SKM-1 (cell line): ENCODE measurements around the gene HIC2.
"Not testable (repeated sequence)": the region's sequence is repeated elsewhere in the genome, so short reads cannot be mapped to it uniquely, and the experiment has no call there.

ENCODE experiments used
- DNase-seq: peaks from one replicate; lab custom pipeline; 2025; ENCODE audit not compliant: unreplicated experiment; lab: John Stamatoyannopoulos, UW

Gene HIC2

DNA sequence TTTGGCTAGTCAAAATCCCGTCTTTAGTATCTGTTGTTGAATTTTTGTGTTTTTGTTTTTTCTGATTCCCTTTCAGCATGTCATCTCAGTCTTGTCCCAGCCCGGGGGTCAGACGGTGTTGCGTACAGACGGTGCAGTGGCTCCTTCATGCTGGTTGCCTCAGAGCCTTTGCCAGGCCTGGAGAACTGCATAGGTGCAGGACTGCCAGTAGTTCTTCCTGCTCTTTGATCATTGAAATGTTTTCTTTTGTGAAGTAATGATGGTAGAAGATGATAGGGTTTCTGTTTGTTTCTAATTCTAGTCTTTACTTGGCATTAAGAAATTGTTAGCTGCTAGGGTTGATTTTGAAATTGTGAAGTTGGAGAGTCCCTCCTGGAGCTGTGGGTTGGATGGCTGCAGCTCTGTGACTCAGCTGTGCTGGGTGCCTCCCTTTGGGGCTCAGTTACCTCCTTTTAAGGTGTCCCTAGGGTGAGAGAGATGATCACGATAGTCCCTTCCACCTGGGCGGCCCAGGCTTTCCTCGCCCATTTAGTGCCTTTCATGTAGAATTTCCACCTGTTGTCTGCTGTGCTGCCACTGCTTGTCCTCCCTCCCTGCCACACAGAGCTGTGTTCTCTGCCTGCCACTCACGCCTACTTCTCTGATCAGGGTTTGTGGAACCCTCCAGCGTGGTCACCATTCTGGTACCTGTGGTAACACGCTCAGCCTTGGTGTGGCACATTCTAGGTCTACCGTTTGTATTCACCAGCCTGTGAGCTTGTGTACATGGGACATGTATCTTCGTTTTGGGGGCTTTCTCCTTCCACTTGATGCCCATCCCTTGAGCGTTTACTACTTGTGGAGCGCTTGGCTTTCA is 17.4 kb downstream of the HIC2 start:
- not testable (repeated sequence) for DNase-seq

DNA sequence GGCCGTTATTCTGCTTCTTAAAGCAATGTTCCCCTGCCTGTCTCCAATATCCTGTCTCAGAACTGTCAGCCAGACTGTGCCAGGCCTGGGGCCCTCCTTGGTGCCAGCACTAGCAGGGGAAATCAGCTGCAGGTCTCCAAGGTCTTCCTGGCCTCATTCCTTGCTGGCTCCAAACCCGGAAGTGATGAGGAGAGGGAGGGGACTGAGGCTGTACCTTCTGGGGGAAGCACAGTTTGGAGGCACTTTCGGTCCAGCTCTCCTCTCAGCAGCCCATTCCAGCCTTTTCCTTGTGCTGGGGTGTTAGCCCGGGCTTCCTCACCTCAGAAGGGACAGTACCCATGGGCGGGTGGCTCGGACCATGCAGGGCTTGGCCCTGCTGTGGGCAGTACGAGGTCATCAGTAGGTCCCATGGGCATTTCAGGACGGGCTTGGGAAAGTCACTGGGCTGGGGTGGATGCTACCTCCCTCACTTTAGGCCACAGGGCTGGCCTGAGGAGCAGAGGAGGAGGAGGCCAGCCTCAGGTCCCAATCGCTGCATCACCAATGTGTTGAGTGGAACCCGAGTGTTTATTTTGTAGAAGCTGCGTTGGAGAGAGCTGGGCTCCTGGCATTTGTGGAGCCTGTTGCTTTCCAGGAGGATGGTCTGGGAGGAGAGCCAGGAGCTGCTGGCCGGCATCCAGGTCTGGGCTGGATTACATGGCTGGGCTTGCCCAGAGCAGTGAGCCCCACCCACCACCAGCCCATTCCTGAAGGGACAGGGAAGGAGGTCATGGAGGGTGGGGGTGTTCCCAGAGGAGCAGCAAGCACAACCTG is 19.0 kb downstream of the HIC2 start:
- DNase-seq = not testable (repeated sequence)

DNA sequence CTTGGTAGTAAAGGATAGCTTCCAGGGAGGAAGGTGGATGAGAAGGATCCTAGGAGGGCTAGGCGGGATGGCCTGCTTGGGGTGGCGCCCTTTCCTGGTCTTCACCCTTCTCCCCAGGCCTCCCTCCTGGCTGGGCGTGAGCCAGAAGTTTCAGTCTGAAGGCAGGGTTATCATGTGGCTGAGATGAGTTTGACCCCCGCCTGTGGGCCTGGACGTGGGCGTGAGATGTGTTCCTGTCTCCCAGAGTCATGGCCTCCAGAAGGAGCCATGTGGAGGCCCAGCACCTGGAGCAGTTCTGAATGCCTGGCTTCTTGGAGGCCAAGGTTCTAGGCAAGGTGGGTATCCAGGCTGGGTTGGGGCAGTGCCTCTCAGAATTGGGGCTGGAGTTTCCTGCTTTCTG is 20.8 kb downstream of the HIC2 start:
- DNase-seq = not testable (repeated sequence)

DNA sequence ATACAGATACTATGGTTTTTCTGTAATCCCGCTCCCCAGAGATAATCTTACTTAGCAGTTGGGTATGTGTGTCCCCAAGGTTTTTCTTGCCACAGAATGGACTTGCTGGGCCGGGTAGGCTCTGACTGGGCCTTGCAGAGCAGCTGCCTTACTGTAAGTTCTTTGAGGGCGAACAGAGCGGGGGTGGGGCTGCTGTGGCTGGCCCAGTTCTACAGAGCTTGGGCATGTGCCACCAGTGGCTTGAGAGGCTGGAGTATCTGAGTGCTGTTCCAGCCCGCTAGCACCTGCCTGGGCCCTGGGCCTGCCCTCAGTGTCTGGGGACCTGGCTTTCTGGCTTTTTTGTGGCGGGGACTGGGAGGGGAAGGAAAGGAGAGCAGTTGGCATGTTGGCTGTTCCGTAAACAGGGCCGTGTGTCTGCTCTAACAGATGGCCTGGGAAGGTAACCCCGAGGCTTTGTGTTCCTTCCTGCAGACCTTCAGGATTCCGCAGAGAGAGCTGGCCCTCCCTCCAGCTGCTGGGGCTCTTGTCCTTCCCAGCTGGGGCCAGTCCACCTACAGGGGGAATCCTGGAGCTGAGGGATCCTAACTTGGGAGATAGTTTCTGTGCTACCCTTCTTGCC is 23.0 kb downstream of the HIC2 start:
- DNase-seq = not testable (repeated sequence)

DNA sequence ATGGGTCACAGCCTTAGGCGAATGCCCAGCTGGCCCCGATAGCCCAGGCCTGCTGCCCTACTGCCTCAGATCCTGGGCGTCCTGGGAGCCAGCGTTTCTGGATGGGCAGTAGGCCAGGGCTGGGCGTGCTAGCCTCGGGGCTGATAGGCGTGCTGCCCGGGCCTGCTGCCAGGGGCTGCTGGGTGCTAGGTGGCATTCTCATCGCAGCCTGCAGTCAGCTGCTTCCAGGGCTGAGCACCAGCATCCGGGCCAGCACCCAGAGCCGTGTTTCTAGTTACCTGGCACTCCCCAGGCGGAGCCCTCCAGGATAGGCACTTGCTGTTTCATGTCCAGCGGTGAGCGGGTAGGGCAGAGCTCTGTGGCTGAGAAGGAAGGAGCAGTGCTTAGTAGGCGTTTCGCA is 23.5 kb downstream of the HIC2 start:
- DNase-seq = not testable (repeated sequence)

DNA sequence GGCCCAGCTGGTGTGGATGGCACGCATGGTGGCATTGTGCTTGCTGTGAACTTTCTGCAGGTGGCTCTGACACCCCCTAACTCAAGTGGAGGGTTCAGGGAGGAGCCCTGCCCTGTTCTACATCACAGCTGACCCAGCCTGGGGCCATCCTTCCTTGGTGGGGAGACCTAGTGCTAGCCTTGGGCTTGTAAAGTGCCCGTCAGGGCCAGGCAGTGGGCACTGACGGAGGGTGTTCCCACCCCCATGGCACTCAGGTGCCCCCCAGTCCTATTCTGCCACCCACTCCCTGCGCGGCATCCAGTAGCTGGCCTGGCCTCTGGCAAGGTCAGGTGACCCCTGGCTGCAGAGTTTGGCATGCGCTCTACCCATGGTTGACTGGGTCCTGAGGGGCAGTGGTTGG is 24.0 kb downstream of the HIC2 start:
- DNase-seq = not testable (repeated sequence)

DNA sequence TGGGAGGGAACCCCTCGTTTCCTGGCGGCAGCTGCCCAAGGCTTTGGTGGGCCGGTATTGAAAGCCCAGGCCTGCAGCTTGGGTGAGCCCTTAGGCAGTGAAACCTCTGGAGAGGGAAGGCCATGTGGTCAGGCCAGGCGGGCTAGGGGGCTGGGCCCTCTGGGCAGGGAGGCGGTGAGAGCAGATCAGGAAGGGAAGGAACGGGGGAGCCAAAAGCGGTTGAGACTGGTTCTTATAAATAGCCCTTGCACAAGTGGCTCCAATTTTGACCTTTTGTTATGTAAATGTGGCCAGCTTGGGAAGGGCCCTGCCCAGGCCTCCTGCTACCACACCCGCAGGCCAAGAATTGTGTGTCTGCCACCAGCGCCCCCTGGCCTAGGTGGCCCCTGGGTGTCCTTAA is 25.0 kb downstream of the HIC2 start:
- not testable (repeated sequence) for DNase-seq

DNA sequence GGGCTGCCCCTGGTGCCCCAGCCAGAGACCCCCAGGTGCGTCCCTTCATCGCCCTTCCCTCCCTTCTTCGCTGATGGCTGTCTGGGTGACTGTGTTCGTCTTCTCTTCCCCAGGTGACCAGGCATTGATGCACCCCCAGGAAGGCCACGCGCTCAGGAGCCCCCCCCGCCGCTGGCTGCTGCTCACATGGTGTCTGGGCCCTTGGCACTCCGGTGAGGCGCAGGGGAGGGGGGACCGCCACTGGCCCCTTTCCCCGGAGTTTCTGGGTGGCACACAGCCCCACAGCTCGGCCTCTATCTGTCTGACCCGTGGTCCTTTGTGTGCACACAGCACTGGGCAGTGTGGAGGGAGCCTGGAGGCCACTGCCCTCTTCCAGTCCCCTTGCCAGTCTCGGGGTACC is 25.5 kb downstream of the HIC2 start:
- DNase-seq = not testable (repeated sequence)

DNA sequence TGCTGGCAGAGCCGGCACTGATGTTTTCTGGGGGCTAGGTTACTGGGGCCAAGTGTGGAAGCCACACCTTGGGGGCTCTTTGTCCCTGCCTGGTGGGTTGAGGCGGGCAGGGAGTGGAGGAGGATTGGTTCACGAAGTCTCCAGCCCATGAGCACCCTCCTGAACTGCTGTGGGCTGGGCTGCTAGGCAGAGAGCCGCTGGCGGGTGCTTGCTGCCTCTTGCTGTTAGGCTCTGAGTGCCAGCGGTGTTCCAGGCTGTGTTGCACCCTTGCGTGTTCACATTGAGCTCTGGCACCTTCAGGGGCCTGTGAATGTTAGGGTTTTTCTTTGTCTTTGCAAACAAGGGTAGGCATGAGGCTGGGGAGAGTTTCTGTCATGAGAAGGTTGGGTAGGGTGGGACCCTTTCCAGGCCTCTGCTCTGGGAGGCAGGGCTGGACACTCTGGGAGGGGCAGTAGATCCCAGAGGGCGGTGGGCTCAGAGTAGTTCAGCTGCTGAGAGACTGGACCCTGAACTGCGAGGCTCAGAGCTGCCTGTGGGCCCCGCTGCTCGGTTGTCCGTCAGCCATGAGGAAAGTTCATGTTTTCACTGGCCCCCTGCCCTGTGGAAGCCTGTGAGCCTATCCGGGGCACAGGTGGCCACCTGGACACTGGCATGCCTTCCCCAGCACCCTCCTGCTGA is 26.0 kb downstream of the HIC2 start:
- no peak for DNase-seq

DNA sequence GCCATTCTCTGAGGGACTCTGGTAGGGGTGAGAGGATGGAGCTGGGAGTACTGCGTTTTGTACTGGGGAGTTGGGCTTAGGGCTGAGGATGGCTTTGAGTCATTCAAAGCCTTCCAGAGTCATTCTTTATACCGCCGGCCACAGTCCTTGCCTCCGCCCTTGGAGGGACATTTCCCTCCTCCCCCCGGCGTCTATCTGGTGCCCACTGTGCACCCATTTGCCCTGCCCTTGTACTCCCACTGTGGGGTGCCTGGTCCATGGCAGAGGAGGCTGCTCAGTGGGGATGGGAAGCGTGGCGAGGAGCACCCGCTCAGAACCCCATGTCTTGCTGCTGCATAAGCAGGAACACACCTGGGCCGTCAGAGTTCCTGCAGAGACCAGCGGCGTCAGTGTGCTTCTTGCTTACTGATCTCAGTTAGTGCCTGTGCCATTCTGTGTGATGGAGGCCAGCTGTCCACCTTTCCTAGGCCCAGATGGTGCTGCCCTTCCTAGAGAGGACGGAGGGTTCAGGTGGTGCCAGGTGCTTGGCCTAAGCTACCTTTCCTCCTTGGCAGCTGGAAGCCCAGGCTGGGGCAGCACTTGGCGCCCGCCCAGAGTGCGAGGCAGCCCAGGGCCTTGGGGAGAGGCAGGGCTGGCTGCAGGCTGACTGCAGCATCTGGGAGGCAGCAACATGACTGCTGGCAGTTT is 26.7 kb downstream of the HIC2 start:
- no peak for DNase-seq

DNA sequence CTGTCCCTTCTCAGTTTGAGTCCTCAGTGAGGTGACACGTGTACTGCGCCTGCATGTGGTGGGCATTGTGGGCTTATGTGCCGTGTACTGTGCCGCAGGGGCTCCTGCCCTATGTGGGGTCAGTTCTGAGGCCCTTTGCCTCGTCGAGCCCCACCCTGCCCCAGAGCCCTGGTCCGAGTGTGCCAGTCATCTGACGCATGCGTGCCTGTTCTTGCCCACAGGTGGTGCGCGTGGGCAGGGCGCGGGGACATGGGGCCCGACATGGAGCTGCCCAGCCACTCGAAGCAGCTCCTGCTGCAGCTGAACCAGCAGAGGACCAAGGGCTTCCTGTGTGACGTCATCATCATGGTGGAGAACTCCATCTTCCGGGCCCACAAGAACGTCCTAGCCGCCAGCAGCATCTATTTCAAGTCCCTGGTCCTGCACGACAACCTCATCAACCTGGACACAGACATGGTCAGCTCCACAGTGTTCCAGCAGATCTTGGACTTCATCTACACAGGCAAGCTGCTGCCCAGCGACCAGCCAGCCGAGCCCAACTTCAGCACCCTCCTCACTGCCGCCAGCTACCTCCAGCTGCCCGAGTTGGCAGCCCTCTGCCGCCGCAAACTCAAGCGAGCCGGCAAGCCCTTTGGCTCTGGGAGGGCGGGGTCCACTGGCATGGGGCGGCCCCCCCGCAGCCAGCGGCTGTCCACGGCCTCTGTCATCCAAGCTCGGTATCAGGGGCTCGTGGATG is 27.7 kb downstream of the HIC2 start:
- DNase-seq = no peak

DNA sequence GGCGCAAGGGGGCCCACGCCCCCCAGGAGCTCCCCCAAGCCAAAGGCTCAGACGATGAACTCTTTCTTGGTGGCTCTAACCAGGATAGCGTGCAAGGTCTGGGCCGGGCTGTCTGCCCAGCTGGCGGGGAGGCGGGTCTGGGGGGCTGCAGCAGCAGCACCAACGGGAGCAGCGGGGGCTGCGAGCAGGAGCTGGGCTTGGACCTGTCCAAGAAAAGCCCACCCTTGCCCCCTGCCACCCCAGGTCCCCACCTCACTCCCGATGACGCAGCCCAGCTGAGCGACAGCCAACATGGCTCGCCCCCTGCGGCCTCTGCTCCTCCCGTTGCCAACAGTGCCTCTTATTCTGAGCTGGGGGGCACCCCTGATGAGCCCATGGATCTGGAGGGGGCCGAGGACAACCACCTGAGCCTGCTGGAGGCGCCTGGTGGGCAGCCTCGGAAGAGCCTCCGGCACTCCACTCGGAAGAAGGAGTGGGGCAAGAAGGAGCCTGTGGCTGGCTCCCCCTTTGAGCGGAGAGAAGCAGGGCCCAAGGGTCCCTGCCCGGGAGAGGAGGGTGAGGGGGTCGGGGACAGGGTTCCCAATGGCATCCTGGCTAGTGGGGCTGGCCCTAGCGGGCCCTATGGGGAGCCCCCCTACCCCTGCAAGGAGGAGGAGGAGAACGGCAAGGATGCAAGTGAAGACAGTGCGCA is 28.4 kb downstream of the HIC2 start:
- no peak for DNase-seq

DNA sequence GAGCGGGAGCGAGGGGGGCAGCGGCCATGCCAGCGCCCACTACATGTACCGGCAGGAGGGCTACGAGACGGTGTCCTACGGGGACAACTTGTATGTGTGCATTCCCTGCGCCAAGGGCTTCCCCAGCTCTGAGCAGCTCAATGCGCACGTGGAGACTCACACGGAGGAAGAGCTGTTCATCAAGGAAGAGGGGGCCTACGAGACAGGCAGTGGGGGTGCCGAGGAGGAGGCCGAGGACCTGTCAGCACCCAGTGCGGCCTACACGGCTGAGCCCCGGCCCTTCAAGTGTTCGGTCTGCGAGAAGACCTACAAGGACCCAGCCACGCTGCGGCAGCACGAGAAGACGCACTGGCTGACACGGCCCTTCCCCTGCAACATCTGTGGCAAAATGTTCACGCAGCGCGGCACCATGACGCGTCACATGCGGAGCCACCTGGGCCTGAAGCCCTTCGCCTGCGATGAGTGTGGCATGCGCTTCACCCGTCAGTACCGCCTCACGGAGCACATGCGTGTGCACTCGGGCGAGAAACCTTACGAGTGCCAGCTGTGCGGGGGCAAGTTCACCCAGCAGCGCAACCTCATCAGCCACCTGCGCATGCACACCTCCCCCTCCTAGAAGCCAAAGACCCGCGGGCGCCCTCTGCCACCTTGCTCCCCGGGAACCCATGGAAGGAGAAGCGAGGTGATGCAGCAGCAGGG is 29.1 kb downstream of the HIC2 start:
- no peak for DNase-seq

DNA sequence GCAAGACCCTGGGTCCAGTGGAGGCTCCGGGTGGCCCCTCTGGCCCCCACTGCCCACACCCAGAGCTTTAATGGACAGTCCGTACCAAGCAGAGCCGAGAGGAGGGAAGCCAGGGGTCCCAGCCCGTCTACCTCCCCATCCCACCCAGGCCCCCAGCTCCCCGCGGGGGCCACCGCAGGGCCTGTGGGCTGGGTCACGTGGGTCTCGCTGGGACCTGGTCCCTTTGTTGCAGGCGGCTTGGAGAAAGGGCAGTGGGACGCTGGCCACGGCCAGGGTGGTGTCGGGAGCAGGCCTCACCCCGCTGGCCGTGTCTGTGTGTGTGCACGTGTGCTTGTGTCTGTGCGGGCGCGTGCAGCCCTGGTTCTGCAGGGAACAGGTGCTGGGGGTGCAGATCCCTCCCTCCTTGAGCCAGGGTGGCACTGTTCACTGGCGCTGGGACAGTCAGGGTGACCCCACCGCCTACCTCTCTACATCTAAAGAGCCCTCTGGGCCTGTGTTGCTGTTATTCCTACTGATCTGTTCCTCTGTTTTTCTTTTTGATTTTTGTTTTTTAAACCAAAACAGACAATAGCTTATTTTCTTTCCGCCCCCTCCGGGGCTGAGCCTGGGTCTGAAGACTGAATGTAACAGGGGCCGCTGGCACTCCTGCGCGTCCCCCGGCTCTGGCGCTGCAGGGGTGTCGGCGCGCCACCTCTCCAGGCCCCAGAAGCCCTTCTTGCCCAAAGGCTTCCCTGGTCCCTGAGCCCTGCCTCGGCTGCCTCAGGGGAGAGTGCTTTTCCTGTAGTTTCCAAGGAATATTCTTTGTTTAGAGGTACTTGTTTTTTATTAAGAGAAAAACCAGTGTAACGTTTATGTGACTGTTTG is 29.9 kb downstream of the HIC2 start:
- no peak for DNase-seq

DNA sequence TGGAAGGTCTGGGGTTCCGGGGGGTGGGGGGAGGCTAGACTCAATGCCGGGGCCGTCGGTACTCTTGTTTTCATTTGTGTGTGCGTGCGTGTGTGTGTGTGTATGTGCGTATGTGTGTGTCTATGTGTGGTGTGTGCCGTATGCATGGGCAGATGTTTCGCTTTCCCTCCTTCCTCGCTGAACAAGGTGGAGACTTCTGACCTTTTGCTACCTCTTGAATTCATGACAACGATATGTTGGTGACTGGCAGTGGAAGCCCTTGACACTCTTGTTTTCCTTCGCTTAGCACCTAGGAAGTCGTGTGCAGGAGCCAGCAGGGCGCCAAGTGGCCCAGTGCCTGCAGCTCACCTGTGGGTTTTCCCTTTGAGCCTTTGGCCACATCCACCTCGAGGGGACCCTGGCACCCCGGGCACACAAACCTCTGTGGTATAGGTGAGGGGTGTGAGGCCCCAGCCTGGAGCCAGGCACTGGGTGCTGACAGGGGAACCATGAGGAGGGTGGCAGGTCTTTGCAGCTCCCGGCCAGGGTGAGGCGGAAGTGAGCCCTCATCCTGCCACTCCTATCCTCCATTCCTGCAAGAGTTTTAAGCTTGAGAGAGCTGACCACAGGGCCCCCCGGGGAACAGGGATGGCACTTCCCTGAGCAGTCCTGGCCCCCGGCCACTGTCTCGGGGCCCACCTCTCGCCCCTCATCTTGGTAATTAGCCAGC is 30.7 kb downstream of the HIC2 start:
- DNase-seq = no peak

DNA sequence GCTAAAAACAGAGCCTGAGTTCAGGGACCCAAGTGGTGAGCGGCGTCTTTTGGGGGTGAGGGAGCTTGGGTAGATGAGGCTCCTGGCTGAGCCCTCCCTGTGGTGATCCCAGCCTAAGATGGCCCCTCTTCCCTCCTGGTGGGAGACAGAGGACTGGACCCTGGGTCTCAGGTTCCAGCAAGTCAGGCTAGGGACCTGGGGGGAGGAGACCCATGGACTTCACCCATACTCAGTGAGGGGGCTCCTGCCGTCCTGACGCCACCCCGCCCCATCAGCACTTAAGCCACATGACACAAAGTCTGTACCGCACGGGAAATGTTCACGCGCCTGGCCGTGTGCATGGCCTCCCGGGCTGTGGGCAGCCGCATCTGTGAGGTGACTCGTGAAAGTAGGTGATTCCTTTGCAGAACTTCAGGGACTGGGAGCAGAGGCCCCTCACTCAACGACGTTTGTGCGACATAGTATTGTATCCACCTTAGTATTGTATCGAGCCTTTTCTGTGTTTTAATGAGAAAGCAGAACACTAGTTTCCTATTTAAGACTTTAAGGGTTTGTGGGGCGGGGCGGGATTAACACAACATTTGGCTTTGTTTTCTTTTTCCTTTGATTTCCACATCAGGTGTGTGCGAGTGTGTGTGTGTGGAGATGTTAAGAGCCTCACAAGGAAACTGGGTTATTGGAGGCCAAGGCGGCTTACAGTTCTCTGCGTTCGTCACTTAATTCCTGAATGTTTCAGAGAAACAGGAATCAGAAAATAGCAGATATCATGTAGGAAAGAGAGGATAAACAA is 31.7 kb downstream of the HIC2 start:
- no peak for DNase-seq
